ENCODE data around the gene CEACAM5.
A peak's percentile ranks its signal among the peaks of the same experiment; 100 is the strongest.
"Not testable (repeated sequence)": the region's sequence is repeated elsewhere in the genome, so short reads cannot be mapped to it uniquely, and the experiment has no call there.

CEACAM5 gene

DNA sequence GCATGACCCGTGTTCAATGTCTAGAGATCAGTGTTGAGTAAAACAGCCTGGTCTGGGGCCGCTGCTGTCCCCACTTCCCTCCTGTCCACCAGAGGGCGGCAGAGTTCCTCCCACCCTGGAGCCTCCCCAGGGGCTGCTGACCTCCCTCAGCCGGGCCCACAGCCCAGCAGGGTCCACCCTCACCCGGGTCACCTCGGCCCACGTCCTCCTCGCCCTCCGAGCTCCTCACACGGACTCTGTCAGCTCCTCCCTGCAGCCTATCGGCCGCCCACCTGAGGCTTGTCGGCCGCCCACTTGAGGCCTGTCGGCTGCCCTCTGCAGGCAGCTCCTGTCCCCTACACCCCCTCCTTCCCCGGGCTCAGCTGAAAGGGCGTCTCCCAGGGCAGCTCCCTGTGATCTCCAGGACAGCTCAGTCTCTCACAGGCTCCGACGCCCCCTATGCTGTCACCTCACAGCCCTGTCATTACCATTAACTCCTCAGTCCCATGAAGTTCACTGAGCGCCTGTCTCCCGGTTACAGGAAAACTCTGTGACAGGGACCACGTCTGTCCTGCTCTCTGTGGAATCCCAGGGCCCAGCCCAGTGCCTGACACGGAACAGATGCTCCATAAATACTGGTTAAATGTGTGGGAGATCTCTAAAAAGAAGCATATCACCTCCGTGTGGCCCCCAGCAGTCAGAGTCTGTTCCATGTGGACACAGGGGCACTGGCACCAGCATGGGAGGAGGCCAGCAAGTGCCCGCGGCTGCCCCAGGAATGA, 1.5 kb upstream of the CEACAM5 start:
- no peak for DNase-seq (ENCODE audit: low read depth)
- TF ChIP-seq, protein P1, sequence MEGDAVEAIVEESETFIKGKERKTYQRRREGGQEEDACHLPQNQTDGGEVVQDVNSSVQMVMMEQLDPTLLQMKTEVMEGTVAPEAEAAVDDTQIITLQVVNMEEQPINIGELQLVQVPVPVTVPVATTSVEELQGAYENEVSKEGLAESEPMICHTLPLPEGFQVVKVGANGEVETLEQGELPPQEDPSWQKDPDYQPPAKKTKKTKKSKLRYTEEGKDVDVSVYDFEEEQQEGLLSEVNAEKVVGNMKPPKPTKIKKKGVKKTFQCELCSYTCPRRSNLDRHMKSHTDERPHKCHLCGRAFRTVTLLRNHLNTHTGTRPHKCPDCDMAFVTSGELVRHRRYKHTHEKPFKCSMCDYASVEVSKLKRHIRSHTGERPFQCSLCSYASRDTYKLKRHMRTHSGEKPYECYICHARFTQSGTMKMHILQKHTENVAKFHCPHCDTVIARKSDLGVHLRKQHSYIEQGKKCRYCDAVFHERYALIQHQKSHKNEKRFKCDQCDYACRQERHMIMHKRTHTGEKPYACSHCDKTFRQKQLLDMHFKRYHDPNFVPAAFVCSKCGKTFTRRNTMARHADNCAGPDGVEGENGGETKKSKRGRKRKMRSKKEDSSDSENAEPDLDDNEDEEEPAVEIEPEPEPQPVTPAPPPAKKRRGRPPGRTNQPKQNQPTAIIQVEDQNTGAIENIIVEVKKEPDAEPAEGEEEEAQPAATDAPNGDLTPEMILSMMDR (IDR thresholded peaks at IDR 0.05; ENCODE audit: control insufficient read depth, insufficient read depth, low read depth, low read length, missing control alignments) = peak; percentile 53
- H3K4me3 ChIP-seq (ENCODE audit: control insufficient read depth, low read depth, low read length) = no peak overlapping the region

DNA sequence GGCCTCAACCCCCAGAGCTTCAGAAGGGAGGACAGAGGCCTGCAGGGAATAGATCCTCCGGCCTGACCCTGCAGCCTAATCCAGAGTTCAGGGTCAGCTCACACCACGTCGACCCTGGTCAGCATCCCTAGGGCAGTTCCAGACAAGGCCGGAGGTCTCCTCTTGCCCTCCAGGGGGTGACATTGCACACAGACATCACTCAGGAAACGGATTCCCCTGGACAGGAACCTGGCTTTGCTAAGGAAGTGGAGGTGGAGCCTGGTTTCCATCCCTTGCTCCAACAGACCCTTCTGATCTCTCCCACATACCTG, 969 bp upstream of the CEACAM5 start:
- DNase-seq (ENCODE audit: low read depth) = no peak
- no peak overlapping the region for H3K4me3 ChIP-seq (ENCODE audit: control insufficient read depth, low read depth, low read length)
- TF ChIP-seq, protein P1 (IDR thresholded peaks at IDR 0.05; ENCODE audit: control insufficient read depth, insufficient read depth, low read depth, low read length, missing control alignments) = no peak

DNA sequence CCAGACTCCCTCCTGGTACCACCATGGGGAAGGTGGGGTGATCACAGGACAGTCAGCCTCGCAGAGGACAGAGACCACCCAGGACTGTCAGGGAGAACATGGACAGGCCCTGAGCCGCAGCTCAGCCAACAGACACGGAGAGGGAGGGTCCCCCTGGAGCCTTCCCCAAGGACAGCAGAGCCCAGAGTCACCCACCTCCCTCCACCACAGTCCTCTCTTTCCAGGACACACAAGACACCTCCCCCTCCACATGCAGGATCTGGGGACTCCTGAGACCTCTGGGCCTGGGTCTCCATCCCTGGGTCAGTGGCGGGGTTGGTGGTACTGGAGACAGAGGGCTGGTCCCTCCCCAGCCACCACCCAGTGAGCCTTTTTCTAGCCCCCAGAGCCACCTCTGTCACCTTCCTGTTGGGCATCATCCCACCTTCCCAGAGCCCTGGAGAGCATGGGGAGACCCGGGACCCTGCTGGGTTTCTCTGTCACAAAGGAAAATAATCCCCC, 505 bp upstream of the CEACAM5 start:
- H3K4me3 ChIP-seq (ENCODE audit: control insufficient read depth, low read depth, low read length) = no peak overlapping the region
- DNase-seq (ENCODE audit: low read depth) = no peak
- TF ChIP-seq, protein P1 (IDR thresholded peaks at IDR 0.05; ENCODE audit: control insufficient read depth, insufficient read depth, low read depth, low read length, missing control alignments) = no peak

DNA sequence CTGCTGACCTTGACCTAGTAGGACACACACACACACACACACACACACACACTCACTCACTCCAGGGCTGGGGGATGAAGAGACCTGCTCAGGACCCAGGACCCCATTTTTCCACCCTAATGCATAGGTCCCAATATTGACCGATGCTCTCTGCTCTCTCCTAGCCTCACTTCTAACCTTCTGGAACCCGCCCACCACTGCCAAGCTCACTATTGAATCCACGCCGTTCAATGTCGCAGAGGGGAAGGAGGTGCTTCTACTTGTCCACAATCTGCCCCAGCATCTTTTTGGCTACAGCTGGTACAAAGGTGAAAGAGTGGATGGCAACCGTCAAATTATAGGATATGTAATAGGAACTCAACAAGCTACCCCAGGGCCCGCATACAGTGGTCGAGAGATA, 1.1 kb downstream of the CEACAM5 start:
- not testable (repeated sequence) for DNase-seq (ENCODE audit: low read depth); H3K4me3 ChIP-seq (ENCODE audit: control insufficient read depth, low read depth, low read length)

DNA sequence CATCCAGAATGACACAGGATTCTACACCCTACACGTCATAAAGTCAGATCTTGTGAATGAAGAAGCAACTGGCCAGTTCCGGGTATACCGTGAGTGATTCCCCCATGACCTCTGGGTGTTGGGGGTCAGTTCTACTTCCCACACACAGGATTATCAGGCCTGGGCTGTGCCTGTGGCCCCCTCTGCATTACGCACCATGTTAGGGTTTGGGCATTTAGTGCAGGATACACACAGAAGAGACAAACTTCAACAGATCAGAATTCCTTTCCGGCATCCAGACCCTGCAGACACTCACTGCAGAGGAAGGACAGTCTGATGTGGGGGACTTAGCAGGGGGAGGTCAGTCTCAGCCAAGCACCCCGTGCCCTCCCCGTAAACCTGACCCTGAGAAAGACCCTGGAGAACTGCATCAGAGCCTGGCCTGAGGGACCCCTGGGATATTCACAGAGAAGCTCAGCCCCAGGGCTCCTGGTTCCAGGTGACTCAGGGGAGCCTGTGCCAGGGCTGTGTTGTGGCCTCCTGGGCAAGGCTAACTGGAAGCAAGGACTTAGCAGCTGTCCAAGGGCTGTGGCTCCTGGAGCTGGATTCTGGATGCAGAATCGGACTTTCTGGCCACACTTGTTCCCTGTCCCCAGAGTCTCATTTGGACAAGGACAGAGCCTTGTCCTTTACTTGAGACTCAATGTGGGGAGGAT, 1.7 kb downstream of the CEACAM5 start:
- H3K4me3 ChIP-seq (ENCODE audit: control insufficient read depth, low read depth, low read length) = no peak overlapping the region
- no peak for DNase-seq (ENCODE audit: low read depth)
- TF ChIP-seq, protein P1 (IDR thresholded peaks at IDR 0.05; ENCODE audit: control insufficient read depth, insufficient read depth, low read depth, low read length, missing control alignments) = no peak

DNA sequence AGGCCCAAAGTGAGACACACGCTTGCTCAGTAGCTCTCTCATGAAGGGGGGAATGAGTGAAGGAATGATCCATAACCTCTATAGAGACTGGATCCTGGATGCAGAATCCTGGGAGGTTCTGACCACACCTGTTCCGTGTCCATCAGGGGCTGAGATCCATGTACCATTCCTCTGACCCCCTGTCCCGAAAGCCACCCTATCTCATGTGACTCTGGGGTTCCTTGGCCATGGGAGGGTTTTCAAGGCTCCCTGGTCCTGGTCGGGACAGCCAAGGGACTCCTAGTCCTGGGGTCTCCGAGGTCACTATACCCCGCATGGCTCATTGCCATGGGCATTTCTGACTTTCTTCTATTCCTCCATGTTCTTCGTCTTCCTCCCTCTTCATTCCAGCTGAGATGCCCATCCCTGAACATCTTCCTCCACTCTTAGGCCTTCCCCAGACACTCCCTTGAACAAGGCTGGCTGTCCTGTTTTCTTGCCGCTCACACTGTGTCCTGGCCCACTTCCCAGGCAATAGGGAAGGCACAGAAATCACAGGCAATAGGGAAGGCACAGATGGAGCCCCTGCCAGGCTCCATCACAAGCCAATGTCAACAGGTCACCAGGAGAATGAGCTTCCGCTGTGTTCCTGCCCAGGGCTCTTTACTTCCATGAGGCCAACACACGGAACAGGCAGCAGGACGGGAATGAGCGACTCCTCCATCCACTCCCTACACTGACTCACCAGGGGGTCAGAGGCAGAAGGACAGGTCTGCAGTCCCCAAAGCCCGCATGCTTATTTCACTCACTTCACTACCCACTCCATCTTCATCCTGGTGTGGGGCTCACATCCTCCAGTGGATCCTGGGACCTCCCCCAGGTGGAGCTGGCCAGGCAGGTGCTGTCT, 3.2 kb downstream of the CEACAM5 start:
- H3K4me3 ChIP-seq (ENCODE audit: control insufficient read depth, low read depth, low read length) = no peak overlapping the region
- DNase-seq (ENCODE audit: low read depth) = no peak
- TF ChIP-seq, protein P1 (IDR thresholded peaks at IDR 0.05; ENCODE audit: control insufficient read depth, insufficient read depth, low read depth, low read length, missing control alignments) = no peak

Data from AG09309 (cell line).